Stimulated activated CD8-positive, alpha-beta memory T cell treated with anti-CD3 and anti-CD28 coated beads, Interleukin-12 subunit alpha, Interleukin-12 subunit beta, amount 100 ng/mL, for 24 hours (primary cell): ENCODE results near the gene LIM2.

Experiments used
- DNase-seq: peaks from one replicate; pipeline ENCODE4 v3.0.0-alpha.2; 2020; ENCODE audit errors: extremely low read depth

LIM2 gene

DNA sequence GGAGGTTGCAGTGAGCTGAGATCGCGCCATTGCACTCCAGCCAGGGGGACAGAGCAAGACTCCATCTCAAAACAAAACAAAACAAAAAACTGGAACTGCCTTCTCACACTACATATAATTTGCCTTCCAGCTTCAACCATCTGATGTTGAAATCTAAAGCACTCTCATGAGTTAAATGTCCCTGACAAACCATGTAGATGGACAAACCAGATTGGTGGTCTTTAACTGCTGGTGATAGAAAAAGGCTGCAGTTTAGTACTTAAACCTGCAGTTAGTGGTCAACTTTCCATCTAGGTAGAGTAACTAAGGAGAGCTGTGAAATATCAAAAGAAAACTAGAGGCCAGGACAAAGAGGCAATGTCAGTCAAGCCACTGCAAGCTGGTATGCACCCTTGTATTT, 8.4 kb upstream of the LIM2 start:
- DNase-seq: no peak

- DNase-seq: peak; percentile 76
These were observed 6.5 kb upstream of the LIM2 start for GRCh38 chr19:51394050-51394836.

DNA sequence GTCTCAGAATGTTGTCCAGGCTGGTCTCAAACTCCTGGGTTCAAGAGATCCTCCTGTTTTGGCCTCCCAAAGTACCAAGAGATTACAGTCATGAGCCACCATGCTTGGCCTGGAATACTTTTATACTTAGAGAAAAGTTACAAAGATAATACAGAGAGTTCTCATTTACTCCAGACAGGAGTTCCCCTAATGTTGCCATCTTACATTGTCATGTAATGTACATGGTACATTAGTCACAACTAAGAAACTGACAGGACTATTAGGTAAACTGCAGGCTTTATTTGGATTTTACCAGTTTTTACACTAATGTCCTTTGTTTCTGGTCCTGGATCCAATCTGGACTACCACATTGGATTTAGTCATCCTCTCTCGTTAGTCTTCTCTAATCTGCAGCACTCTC, 4.9 kb upstream of the LIM2 start:
- DNase-seq: no peak

- DNase-seq: no peak
These were observed 3.4 kb upstream of the LIM2 start for GRCh38 chr19:51391073-51391611.

DNA sequence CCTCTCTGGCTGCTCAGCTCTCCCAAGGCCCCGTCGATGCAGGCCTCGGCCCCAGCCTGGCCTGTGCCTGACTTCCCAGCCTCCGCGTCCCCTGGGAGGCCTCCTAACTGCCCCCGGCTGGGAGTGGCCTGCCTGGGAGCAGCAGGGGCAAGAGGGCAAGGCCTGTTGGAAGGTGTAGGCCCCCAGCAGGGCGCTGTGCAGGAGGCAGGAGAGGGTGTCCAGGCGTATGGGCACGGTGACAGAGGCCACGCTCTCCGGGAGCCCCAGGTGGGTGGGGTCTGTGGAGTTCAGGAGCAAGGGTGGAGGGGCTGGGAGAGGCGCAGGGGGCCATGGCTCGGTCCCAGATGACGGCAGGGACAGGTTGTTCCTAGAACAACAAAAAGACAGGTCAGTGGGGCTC, 1.4 kb upstream of the LIM2 start:
- DNase-seq: no peak

- DNase-seq: no peak
These were observed 773 bp downstream of the LIM2 start for GRCh38 chr19:51386882-51387520.

- DNase-seq: no peak
These were observed 5.8 kb downstream of the LIM2 start for GRCh38 chr19:51382004-51382403.

- no peak for DNase-seq
These were observed 7.4 kb downstream of the LIM2 start for GRCh38 chr19:51380379-51380778.

DNA sequence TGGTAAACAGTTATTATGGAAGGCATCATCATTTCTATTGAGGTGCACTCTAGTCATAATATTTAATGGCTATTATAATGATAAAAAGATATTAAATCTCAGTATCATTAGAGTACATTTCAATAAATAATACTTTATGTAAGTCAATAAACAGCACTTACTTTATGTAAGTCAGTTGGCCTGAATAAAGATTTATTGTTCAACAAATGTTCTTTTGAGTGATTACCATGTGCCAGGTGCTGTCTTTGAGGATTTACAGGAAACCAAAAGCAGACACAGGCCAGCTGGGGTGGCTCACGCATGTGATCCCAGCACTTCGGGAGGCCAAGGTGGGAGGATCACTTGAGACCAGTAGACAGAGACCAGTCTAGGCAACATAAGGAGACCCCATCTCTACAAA, 10.4 kb downstream of the LIM2 start:
- no peak for DNase-seq

DNA sequence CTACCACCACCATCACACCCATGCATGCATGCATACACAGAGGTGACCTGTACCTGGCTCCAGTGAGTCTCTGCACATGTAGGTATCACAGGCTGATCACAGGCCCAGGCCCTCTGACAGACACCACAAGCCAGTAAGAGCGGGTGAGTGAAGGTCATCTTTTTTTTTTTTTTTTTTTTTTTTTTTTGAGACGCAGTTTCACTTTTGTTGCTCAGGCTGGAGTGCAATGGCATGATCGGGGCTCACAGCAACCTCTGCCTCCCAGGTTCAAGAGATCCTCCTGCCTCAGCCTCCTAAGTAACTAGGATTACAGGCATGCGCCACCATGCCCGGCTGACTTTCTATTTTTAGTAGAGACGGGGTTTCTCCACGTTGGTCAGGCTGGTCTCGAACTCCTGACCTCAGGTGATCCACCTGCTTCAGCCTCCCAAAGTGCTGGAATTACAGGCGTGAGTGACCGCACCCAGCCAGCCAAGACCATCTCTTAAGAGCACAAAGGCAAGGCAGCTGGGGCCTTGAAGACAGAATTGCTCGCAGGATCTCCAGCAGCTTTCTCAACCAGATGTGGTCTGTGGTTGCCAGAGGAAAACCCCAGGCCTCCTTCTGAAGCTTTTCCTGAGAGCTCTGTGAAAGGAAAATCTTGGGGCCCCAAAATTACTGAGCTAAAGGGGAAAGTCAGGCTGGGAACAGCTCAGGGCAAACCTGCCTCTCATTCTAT, 12.1 kb downstream of the LIM2 start:
- no peak for DNase-seq

- peak; percentile 72 for DNase-seq
These were observed 14.9 kb downstream of the LIM2 start, which contains the start of gene NKG7 for GRCh38 chr19:51372649-51373504. Gene NKG7, minus strand, starts transcription at chr19:51372654. Its CDS starts 119 bp downstream, at chr19:51372535.

GRCh38 chr19:51372021-51372648, 15.6 kb downstream of the LIM2 start:
- DNase-seq: no peak

DNA sequence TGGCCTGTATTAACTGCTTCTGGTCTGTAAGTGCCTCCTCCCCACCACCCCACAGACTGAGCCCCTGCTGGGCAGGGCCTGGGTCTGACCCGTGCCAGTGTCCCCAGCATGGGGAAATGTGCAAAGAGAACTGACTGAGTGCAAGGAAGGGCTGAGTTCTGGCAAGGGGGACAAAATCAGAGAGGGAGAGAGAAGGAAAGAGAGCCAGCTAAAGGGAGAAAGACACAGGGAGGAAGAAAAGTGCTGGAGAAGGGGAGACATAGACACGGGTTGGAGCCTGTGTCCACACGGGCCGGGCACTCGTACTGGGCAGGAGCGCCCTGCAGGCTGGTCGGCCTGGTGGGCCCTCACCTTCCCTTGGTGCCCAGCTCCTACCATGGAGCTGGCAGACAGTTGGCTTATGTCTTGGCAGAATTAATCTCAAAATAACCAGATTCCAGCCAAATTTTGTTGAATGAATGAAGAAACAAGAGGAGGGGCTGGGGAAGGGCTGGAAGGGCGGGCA, 16.5 kb downstream of the LIM2 start:
- no peak for DNase-seq

DNA sequence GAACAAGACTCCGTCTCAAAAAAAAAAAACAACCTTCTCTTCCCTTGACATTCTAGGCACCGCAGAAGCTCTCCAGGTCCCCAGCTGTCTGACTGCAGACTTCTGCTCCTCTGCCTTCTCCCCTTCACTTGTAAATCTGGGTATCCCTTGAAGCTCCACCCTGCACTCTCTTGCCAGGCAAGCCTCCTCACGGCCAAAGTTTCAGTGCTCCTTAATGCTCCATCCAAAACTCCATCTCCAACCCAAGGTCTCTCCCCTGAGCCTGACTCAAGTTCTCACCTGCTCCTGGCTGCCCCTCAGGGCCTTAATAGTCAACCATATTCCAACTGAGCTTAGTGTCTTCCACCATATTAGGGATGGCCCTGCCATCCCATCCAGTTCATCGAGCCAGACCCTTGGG, 17.5 kb downstream of the LIM2 start:
- DNase-seq: no peak

DNA sequence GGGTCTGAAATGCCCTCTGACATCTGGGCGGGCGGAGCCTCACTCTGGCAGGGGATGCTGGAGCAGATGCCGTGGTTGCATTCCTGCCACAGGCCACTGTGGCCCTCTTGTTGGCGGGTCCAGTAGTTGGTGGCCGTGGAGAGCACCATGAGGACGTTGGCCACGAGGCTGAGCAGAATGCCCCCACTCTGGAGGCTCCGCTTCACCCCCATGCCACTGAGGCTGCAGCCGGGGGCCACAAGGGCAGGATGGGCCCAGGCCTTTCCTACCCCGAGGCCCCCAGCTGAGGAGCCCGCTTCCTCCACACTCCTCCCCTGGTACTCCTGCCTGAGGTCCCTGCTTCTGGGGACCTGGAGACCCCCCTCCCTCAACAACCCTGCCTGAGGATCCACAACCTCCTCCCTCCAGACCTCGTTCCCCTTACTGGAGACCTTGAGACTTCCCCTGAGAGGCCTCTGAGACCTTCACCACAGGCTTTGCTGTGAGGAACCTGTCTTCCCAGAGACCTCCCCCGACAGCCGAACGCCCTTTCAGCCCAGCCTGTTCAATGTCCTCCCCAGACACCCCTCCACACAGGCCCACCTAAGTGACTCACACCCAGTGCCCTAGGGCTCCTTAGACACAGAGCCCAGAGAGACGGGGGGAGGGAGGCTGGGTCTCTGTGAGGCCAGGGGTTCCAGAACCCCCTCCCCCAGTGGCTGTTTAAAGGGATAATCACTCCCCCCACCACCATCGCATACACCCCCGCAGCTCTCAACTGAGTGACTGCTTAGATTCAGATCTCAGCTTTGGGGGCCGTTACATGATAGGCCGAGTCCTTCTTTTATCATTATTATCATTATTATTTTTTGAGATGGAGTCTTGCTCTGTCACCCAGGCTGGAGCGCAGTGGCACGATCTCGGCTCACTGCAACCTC, 19.1 kb downstream of the LIM2 start, which contains the start of gene CLDND2:
TSS of gene CLDND2 (minus strand) at position 638 of the 917 bp plus-strand sequence. CDS start at position 212, 426 bp downstream.
- DNase-seq: no peak

GRCh38 chr19:51367565-51368365, 20.0 kb downstream of the LIM2 start:
- peak; percentile 97 for DNase-seq

- DNase-seq: no peak
These were observed 20.6 kb downstream of the LIM2 start for GRCh38 chr19:51367255-51367564.

- peak; percentile 87 for DNase-seq
These were observed 21.2 kb downstream of the LIM2 start for GRCh38 chr19:51366389-51367254.
